ENCODE results near the gene FUZ.

FUZ gene, protein sequence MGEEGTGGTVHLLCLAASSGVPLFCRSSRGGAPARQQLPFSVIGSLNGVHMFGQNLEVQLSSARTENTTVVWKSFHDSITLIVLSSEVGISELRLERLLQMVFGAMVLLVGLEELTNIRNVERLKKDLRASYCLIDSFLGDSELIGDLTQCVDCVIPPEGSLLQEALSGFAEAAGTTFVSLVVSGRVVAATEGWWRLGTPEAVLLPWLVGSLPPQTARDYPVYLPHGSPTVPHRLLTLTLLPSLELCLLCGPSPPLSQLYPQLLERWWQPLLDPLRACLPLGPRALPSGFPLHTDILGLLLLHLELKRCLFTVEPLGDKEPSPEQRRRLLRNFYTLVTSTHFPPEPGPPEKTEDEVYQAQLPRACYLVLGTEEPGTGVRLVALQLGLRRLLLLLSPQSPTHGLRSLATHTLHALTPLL

DNA sequence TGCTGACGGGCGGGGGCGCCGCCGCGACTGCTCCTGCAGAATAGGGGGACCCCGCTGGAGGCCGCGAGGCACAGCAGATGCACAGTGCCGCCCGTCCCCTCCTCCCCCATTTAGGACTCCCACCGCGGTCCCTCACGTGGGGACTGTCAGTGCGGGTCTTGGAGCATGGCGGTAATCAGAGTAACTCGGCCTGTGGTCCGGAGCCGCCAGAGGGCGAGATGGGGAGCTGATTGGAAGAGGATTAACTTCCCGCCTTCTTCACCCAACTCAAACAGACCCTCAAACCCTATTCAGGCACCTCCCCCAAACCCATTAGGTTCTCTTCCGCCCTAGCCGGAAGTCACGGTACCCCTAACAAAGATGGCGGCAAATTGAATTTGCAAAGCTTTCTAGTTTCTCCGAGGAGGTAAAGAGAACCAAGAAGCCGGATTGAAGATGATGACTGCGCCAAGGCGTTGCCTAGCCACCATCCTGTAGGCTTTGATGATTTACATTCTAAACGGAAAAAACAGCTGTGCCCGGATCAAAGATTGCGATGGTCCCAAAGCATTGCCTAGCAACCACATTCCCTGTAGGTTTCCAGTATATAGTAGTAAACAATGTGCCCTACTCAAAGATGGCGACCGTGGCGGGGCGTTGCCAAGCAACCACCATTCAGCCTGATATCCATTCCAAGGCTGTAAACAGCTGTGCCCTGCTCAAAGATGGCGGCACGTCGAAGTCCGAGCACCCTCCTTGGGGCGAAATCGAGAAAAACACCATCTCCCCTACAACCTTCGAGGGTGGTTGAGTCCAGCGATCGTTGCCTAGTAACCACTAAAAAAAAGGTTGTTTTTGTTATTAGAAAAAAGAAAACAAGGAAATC lies at the start of gene FUZ:
Gene FUZ (minus strand): TSS at position 296 of the 865 bp plus-strand sequence. CDS start 186 bp downstream, at position 110.
- no peak for DNase-seq (ENCODE audit: low spot score)

DNA sequence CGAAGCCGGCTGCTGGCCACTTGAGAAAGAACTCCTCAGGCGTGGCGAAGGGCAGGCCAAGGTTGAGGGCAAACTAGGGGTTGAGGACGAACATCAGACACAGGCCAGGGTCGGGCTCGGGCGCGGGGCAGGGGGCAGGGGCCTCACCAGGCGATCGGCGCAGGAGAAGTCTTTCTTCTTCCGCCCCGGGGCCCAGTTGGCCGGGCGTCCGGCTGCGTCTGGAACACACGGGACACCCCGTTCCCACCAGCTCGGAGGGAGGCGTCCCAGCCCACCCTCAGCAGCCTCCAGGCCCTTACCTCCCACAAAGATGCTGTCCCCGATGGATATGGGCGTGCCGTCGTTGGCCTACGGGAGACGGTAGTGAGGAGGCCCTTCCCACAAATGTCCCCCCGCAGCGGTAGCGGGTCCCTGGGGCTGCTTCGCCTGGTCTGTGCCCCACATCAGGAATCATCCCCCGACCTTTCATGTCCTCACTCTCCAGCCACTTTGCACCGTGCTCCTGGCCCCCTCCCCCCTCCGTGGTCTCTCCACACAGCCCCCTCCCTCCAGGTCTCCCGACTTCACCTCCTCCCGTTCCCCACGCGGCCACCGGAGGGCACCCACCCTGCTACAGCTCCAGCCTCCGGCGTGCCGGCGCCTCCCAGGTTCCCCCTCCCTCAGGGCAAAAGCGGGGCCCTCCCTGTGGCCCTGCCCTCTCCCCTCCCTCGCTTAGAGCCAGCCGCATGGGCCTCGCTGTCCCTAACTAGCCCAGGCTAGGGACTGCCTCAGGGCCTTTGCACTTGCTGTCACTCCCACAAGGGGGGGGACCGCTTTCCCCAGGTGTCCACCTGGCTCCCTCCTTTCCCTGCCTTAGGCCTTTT lies 49.5 kb upstream of the FUZ start:
- peak; percentile 78 for DNase-seq (ENCODE audit: low spot score)

DNA sequence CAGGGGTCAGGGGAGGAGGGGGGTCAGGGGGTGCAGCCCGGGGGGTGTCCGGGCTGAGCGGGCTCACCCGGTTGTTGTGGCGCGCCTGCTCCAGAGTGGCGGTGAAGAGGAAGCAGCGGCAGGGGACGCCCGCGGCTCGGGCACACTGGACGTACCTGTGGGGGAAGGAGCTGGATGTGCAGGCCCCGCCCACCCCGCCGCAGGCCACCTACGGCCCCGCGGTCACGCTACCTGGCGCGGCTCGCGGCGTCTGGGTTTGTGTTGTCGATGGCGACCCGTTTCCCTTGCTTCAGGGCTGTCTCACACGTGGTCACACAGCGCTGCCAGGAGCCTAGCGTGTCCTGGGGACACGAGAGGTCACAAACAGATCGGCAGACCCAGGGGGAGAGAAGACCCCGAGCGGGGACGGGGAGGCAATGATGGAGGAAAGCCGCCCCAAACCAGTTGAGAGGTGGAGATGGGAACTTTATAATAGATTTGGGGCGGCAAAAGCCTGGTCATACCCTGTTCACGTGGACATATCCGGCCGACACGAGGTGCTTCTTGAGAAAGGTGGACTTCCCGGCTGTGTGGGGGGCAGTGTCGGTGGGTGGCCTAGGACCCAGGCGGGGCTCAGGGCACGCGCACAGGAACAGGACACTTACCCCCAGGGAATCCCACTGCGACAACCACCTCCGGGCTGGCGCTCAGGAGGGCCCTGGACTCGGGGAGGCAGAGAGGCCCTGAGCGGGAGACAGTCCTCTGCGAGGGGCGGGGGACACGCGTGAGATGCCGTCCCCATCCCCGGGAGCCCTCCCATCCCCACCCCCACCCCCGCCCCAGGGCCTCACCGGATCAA lies 48.7 kb upstream of the FUZ start:
- no peak for DNase-seq (ENCODE audit: low spot score)

DNA sequence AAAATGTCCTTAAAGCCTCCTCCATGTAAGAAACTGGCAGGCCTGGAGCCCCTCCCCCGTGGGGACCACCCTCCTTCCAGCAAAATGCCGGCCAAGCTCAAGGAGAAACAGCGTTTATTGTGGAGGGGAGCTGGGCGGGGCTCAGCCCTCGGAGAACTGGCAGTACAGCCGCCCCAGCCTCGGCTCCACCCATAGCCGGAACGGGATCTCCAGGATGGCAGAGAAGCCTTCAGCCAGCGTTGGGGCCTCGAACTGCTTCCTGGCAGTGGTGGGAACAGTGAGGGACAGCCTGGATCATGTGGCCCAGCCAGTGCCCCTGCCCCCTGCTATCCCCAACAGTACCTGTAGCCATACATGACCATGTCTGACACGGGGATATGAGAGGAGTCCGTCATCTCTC lies 48.0 kb upstream of the FUZ start:
- no peak for DNase-seq (ENCODE audit: low spot score)

DNA sequence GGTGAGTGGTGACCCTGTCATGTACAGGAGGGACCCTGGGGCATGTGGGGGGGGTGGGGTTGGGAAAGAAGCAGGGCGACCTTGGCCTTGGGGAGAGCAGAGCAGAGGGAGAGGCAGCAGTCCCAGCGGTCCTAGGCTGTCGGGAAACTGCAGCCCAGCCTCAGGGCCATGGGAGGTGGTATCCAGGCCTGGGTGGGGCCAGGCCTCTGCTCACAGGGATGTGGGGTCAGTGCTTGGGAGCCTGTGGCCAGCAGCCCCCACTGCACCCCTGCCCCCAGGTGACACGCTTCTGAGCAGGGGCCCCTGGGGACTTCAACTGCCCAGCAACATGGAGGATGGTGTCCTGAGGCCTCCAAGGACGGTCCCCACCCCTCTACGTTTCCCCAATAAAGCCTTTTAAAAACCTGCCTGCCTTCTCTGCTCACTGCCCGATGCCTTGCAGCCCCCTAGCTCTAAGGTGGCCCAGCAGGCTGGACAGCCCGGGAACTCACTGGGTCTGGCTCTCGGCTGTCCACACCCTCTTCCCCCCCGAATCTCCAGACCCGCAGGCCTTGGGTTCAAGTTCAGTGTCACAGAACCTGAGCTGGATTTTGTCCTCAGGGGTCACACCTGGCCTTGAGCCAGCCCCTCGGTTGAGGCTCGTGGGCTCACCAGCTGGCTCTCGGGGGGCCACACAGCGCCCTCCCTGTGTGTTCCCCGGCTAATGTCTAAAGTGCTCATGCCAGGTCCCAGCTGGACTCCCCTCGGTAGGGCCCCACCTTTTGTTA lies 47.4 kb upstream of the FUZ start:
- DNase-seq (ENCODE audit: low spot score), result no peak

DNA sequence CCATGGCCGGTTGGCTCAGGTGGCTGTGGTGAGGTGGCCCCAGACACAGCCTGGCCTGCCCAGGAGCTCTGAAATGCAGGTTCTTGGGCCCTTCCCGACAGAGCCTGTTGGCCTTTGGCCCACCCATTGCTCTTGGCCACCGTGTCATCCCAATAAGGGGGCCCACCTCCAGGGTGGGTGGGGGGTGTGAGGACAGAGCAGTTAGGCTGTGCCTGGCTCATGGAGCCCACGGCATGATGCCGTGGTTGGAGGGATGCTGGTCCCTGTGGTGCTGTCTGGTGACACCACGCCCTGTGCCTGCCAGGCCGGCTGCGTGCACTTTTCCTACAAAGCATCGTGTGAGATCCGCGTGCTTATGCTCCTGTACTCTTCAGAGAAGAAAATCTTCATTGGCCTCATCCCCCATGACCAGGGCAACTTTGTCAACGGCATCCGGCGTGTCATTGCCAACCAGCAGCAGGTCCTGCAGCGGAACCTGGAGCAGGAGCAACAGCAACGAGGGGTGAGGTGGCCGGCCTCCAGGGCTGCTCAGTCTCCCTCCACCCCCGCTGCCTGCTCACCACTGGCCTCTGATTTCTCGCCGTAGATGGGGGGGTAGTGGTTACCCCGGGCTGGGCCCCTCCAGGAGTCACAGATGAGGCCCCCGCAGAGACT lies 46.7 kb upstream of the FUZ start:
- DNase-seq (ENCODE audit: low spot score), result no peak

DNA sequence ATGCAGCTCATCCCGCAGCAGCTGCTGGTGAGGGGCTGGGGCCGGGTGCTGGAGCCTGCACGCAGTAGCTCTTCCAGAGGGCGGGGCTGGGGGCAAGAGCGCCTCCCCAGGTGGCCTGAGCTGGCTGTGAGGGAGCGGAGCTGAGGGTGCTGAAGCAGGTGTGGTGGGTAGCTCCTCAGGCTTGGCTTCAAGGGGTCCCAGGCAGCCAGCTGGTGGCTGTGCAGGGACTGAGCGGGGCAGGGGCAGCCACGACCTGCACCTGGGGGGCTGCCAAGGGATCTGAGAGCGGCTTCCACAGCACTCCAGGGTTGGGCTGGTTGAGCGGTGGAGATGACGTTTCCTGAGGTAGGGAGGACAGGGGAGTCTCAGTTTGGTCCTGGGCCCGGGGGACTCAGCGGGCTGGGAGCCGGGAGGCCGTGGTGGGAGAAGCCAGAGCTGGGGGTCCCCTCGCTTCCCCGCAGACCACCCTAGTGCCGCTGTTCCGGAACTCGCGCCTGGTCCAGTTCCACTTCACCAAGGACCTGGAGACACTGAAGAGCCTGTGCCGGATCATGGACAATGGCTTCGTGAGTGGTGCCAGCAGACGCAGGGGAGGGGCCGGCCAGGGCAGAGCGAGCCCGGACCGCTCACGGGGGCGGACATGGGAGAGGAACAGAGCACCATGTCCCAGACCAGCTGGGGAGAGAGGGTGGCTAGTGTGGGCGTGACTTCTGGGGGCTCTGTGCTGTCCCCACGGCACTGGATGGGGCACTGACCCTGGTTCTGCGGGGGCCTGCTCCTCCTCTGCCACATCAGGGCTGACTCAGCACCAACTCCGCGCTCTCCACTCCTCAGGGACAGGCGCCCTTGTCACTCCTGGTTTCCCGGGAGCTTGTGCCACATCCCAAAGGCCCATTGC lies 45.2 kb upstream of the FUZ start:
- no peak for DNase-seq (ENCODE audit: low spot score)

DNA sequence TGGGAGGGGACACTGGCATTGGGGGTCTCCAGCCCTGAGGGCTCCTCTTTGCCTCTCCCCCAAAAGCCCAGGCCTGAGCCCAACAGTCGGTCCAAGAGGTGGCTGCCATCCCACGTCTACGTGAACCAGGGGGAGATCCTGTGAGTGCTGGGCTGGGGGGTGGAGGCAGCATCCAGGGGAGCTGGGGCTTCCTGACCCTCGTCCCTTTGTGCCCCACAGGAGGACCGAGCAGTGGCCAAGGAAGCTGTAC lies 44.7 kb upstream of the FUZ start:
- DNase-seq (ENCODE audit: low spot score), result no peak

DNA sequence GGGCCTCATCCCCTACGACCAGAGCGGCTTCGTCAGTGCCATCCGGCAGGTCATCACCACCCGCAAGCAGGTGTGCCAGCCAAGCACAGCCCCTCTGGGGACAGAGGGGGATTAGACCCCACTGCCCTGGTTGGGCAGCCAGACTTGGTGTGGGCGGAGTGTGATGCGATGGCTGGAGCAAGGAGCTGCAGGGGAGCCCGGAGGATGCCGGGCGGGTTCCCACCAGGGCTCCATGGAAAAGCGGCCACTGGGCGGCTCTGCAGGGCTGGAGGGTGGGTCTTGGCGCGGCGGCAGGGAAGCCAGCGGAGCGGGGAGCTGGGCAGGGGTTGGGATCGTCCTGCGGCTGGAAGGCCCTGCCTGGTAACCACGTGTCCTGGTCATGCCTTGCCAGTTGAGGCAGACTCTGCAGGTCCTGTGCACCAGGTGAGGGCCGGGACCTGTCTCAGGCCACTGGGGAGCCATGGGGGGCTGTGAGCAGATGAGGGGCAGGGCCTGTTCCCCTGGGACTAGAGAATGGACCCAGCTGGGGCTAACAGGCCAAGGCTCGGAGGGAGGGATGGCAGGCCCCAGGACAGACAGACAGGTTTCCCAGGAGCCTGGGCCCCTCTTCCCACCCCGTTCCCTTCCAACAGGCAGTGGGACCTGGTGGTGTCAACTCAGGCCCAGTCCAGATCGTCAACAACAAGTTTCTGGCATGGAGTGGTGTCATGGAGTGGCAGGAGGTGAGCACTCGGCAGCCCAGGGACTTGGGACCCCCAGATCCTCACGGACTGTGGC lies 44.2 kb upstream of the FUZ start:
- DNase-seq (ENCODE audit: low spot score), result no peak

DNA sequence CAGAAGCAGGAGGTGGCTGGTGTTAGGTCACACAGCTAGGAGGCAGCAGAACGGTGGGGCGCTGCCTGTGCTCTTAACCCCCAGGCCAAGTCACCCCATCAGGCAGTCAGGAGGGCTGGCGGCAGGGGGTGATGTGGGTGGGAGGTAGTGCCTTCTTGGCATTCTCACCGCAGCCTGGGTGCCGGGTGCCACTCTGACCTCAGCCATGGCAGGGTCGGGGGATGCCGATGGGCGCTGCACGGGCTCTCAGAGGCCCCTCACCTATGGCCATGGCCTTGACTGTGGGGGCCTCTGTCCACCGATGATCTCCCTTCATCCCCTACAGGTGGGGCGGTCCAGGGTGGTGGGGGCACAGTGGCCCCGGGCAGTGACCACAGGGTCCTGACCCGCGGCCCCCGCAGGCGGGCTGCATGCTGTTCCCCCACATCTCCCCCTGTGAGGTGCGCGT lies 43.5 kb upstream of the FUZ start:
- DNase-seq (ENCODE audit: low spot score), result no peak

DNA sequence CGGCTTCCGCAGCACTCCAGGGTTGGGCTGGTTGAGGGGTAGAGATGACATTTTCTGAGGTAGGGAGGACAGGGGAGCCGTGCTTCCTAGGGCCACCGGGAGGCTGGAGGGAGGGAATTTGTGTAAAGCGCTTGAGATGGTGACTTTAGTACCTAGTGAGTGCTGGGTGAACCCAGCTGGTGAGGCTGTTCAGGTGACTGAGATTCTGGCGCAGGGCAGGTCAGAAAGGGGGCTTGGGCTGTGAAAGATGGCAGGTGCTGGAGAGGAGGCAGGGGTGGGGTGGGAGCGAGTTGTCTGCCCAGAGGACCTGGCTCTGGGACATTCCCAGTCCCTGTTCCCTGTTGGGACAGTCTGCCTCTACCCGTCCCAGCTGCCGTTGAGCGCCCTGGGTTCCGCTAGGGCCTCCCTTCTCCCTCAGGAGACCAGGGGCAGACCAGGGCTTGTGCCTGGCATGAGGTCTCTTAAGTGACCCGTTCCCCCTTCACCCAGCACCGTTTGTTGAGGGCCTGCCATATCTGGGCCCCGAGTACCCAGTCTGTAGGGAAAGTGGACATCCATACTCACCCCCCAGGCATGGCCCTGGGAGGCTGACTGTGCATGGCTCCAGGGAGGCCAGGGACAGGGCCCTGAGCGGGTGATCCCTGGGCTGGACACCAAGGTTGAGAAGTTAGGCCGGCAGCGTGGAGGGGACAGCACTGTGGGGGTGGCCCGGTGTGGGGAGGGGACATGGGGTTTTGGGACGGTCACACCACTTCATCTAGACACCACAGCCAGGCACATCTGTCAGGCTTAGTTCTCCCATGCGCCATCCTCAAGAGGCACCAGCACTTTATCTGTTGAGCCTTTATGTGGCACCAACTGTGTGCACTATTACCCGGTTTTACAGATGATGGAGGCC lies 42.8 kb upstream of the FUZ start:
- no peak for DNase-seq (ENCODE audit: low spot score)

DNA sequence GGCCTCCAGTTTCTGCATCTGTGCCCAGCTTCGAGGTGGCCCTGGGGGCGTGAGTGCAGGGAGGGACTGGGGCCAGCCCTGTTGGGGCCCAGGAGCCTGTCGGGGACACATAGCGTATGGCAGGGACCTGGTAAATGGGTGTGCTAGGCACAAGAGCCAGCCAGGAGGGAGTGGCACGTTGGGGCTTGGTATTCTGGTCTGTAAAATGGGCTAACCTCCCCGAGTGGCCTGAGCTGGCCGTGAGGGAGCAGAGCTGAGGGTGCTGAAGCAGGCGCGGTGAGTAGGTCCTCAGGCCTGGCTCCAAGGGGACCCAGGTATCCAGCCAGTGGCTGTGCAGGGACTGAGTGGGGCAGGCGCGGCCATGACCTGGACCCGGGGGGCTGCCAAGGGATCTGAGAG lies 42.2 kb upstream of the FUZ start:
- DNase-seq (ENCODE audit: low spot score), result no peak

DNA sequence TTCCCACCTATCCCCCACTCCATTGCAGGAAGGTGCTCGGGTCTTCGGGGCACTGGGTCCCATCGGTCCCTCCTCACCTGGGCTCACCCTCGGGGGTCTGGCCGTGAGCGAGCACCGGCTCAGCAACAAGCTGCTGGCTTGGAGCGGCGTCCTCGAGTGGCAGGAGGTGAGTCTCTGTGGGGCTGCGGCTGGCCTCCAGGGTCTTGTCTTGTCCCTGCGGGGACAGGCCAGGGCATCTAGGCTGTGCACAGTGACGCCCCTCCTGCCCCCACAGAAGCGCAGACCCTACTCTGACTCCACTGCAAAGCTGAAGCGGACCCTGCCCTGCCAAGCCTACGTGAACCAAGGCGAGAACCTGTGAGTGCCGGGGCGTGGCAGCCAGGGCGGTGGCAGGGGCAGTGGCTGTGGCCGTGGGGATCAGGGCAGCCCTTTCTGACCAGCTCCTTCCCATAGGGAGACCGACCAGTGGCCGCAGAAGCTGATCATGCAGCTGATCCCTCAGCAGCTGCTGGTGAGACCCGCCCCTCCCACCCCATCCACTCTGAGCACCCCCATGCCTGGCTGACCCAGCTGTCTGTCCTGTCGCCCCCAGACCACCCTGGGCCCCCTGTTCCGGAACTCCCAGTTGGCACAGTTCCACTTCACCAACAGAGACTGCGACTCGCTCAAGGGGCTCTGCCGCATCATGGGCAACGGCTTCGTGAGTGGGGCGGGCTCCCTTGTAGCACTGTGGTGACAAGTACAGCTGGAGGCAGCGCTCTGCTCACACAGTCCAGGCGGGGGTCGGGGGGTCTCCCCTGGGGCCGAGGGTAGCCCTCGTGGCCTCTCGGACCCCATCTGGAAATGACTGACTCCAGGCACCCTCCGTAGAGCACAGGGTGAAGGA lies 41.5 kb upstream of the FUZ start:
- DNase-seq (ENCODE audit: low spot score), result no peak

DNA sequence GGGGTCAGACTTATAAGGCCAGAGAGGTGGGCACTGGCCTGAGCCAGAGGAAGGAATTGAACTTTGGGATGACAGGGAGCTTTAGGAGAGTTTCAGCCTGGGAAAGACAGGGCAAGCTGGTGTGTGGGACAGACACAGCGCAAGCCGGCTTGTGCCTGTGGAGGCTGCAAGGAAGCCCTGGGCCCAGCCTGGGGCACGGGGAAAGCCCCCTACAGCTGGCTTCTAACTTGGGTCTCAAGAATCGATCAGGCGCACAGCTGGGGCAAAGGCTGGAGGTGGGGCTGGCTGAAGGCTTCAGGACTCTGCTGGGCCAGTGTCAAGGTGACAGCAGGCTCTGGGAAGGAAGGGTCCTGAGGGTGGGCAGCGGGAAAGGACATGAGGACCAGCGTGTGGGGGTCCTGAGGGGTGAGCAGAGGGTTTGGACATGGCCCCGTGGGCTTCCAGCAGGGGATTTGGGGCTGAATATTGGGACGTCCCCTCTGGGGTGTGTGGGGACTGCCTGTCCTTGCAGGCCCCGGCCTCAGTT lies 40.8 kb upstream of the FUZ start:
- DNase-seq (ENCODE audit: low spot score), result no peak

DNA sequence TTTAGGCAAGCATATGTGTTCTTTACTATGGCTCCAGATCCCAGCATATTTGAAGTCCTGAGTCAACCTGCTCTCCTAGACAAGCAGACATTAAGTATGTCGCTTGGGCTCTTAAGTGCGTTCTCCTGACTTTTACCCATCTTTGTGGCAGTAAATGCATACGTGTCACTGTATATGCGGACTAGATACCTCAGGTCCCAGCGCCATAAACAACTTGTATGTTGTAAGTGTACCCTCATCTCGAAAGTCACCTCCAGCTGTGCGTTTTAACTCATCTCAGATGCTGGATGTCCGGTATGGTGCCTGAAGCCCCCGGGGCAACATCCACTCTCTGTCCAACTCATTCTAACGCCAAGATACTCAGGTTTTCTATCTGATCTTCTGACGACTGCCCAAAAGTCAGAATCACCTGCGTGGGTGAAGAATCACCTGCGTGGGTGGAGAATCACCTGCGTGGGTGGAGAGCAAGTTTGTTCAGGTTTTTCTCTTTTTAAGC lies 39.6 kb upstream of the FUZ start:
- no peak for DNase-seq (ENCODE audit: low spot score)
